AG04450 (cell line): ENCODE measurements around the gene SKIL. TPM values are rescaled to one million over a fixed set of nuclear protein-coding genes. Genes with fewer than 3 reads are reported as not detected.
A peak's percentile ranks its signal among the peaks of the same experiment; 100 is the strongest.

ENCODE experiments used
- CTCF ChIA-PET: fragments of 300-600, 350-600 bp; formaldehyde crosslinking; extraction: SDS; loops from one replicate; lab custom pipeline; 2022; ENCODE audit warnings: antibody characterized with exemption, inconsistent platforms; lab: Charles Lee
- POLR2A ChIA-PET: fragments of 350-600 bp; formaldehyde crosslinking; extraction: SDS; loops from one replicate; lab custom pipeline; 2021; ENCODE audit warnings: antibody characterized with exemption, inconsistent platforms; lab: Yijun Ruan, JAX
- DNase-seq: peaks from one replicate; pipeline ENCODE4 v3.0.0-alpha.2; 2011; ENCODE audit warnings: low read depth, low spot score
- H3K27ac ChIP-seq: one replicate; pipeline ENCODE4 v1.5.1; 2012; ENCODE audit warnings: low read depth, low read length, control low read depth
- H3K27me3 ChIP-seq: one replicate; pipeline ENCODE4 v1.6.0; 2012; ENCODE audit warnings: low read length; ENCODE audit not compliant: control insufficient read depth, insufficient read depth
- H3K4me3 ChIP-seq: 2 replicates; pipeline ENCODE4 v1.5.1; 2011; ENCODE audit warnings: mild to moderate bottlenecking, low read depth, low read length, control low read depth
- H3K9me3 ChIP-seq: 2 replicates; pipeline ENCODE4 v1.5.1; 2012; ENCODE audit warnings: low read length; ENCODE audit not compliant: control insufficient read depth, insufficient read depth
- CTCF ChIP-seq: IDR thresholded peaks from 2 replicates; pipeline ENCODE4 v1.5.1; 2011; ENCODE audit warnings: low read depth, low read length, control low read depth, inconsistent platforms
- polyA plus RNA-seq: library from polyadenylated mRNA; depleted of rRNA; stranded (reverse); fragments of >200 nt; gene quantifications from 2 replicates; pipeline ENCODE4 v1.2.3, GENCODE V29; 2011

SKIL gene
- polyA plus RNA-seq, 1 experiment, result 18.3 TPM

- DNase-seq, result no peak
- no peaks in the 10 kb centered on the region; the same call in 1 of the 2 replicates for H3K9me3 ChIP-seq
- no peaks in the 10 kb centered on the region for H3K27me3 ChIP-seq
- peak overlapping the region; percentile 56 for H3K4me3 ChIP-seq
- ChIA-PET POLR2A (interaction anchor here (0.6 to 2.0 kb wide), 3 partner anchors 49 to 388 kb away, joined by 3 to 6 read pairs (median 4); no protein-coding TSS in a partner anchor), CTCF (interaction anchor here (0.6 to 2.3 kb wide), 3 partner anchors 15 to 58 kb away, joined by 3 to 6 read pairs (median 3); no protein-coding TSS in a partner anchor)
- peak overlapping the region; percentile 84 for H3K27ac ChIP-seq
- no peak for TF ChIP-seq CTCF
Measured at GRCh38 chr3:170355738-170356595, 1.5 kb upstream of the SKIL start.

GRCh38 chr3:170356596-170357175 lies 829 bp upstream of the SKIL start:
- Histone ChIP-seq H3K27me3 (no peaks in the 10 kb centered on the region), H3K4me3 (peak overlapping the region; percentile 56), H3K27ac (peak overlapping the region; percentile 84), H3K9me3 (no peaks in the 10 kb centered on the region; the same call in 1 of the 2 replicates)
- DNase-seq, result no peak
- TF ChIP-seq CTCF, result no peak
- ChIA-PET CTCF (interaction anchor here (0.6 to 2.3 kb wide), 4 partner anchors 16 to 667 kb away, joined by 3 to 11 read pairs (median 4); no protein-coding TSS in a partner anchor), POLR2A (interaction anchor here (0.6 to 2.0 kb wide), 7 partner anchors 13 to 389 kb away, joined by 3 to 6 read pairs (median 3); partner anchors contain the start of gene PHC3)

GRCh38 chr3:170358042-170359010 lies 811 bp downstream of the SKIL start:
- TF ChIP-seq CTCF, result peak; percentile 42; the same call in 1 of the 2 replicates
- ChIA-PET POLR2A (interaction anchor here (0.6 to 2.0 kb wide), 3 partner anchors 15 to 1018 kb away, joined by 3 to 6 read pairs (median 4); no protein-coding TSS in a partner anchor), CTCF (interaction anchor here (0.6 to 2.3 kb wide), 3 partner anchors 10 to 55 kb away, joined by 3 to 6 read pairs (median 4); no protein-coding TSS in a partner anchor)
- Histone ChIP-seq H3K27me3 (no peaks in the 10 kb centered on the region), H3K27ac (peak overlapping the region; percentile 85), H3K4me3 (peak overlapping the region; percentile 81), H3K9me3 (no peaks in the 10 kb centered on the region; the same call in 1 of the 2 replicates)
- DNase-seq, result no peak

- no peaks in the 10 kb centered on the region for H3K27me3 ChIP-seq
- peak overlapping the region; percentile 33 for H3K27ac ChIP-seq
- no peak for DNase-seq
- no peak for TF ChIP-seq CTCF
- H3K4me3 ChIP-seq, result peak overlapping the region; percentile 81
- H3K9me3 ChIP-seq, result no peaks in the 10 kb centered on the region; the same call in 1 of the 2 replicates
- POLR2A ChIA-PET, result no interaction called here
- CTCF ChIA-PET, result no interaction called here
Measured at GRCh38 chr3:170359178-170359704, 1.7 kb downstream of the SKIL start.
